Putamen (tissue), 1 donor: ENCODE data around the gene PRDX1.
A peak's percentile ranks its signal among the peaks of the same experiment; 100 is the strongest.

Experiments
- DNase-seq: peaks from one replicate; pipeline ENCODE4 v3.0.0-alpha.2; 2016; ENCODE audit warnings: low spot score

The PRDX1 gene

GRCh38 chr1:45521413-45522323 is at the start of gene PRDX1:
PRDX1 (minus strand) TSS chr1:45521884; CDS start chr1:45519043, 2,841 bp downstream.
- peak; percentile 97 for DNase-seq

GRCh38 chr1:45570631-45571030 is 48.9 kb upstream of the PRDX1 start:
- no peak for DNase-seq

GRCh38 chr1:45569962-45570581 is 48.4 kb upstream of the PRDX1 start:
- DNase-seq: peak; percentile 69

GRCh38 chr1:45569571-45569961 is 47.9 kb upstream of the PRDX1 start:
- DNase-seq: no peak

- no peak for DNase-seq
These were observed 46.7 kb upstream of the PRDX1 start for GRCh38 chr1:45568421-45568820.

GRCh38 chr1:45567911-45568310 is 46.2 kb upstream of the PRDX1 start:
- DNase-seq: no peak

GRCh38 chr1:45566722-45567121 is 45.0 kb upstream of the PRDX1 start:
- DNase-seq: no peak

- no peak for DNase-seq
These were observed 42.2 kb upstream of the PRDX1 start for GRCh38 chr1:45563843-45564242.

GRCh38 chr1:45557422-45557944 is 35.8 kb upstream of the PRDX1 start:
- no peak for DNase-seq

GRCh38 chr1:45554198-45554597 is 32.5 kb upstream of the PRDX1 start:
- DNase-seq: no peak

GRCh38 chr1:45552331-45552730 is 30.6 kb upstream of the PRDX1 start:
- no peak for DNase-seq

GRCh38 chr1:45551684-45552083 is 30.0 kb upstream of the PRDX1 start:
- no peak for DNase-seq

GRCh38 chr1:45550401-45551351 is 29.0 kb upstream of the PRDX1 start, which contains the start of gene AKR1A1:
AKR1A1 (plus strand) TSS chr1:45550826; CDS start chr1:45561795, 10,969 bp downstream.
- DNase-seq: peak; percentile 88

GRCh38 chr1:45545553-45546310 is 24.0 kb upstream of the PRDX1 start:
- DNase-seq: no peak

- no peak for DNase-seq
These were observed 23.4 kb upstream of the PRDX1 start for GRCh38 chr1:45545019-45545493.

- no peak for DNase-seq
These were observed 22.8 kb upstream of the PRDX1 start for GRCh38 chr1:45544530-45544929.

GRCh38 chr1:45543581-45544417 is 22.1 kb upstream of the PRDX1 start:
- DNase-seq: no peak

GRCh38 chr1:45542591-45542990 is 20.9 kb upstream of the PRDX1 start:
- DNase-seq: no peak

- no peak for DNase-seq
These were observed 19.5 kb upstream of the PRDX1 start for GRCh38 chr1:45541193-45541592.

- DNase-seq: no peak
These were observed 15.2 kb upstream of the PRDX1 start for GRCh38 chr1:45536886-45537285.
